ENCODE data around the gene GLYR1. TPM values are rescaled to one million over a fixed set of nuclear protein-coding genes. Genes with fewer than 3 reads are reported as not detected.

Gene GLYR1
- total and polyA plus RNA-seq, 9 of the 15 experiments (the other 6 are each of a cell fraction or from before 2014, with no cell fraction given) = 6.7 to 99.2 (median 60.2) TPM

GRCh38 chr16:4780235-4780634 is 66.9 kb downstream of the GLYR1 start (continued):
- TF ChIP-seq ETV6 (IDR thresholded peaks at IDR 0.05; ENCODE audit: borderline replicate concordance in 1 of 2, low read depth in 2 of 2, low read length in 1 of 2) = no peak
- no peak for TF ChIP-seq ETV6 (CRISPR knock-in tag; IDR thresholded peaks at IDR 0.05; ENCODE audit: borderline replicate concordance)
- no peak for TF ChIP-seq FOXJ3 (CRISPR knock-in tag; IDR thresholded peaks at IDR 0.05)
- no peak for TF ChIP-seq ZNF655 (CRISPR knock-in tag; IDR thresholded peaks at IDR 0.05)
- TF ChIP-seq CREM (IDR thresholded peaks at IDR 0.05; ENCODE audit: low read depth) = peak; percentile 53; the same call in 1 of the 2 replicates
- TF ChIP-seq PRPF4 (IDR thresholded peaks at IDR 0.05; ENCODE audit: insufficient read depth, low read depth, low read length, poor library complexity, severe bottlenecking) = no peak
- no peak for TF ChIP-seq ZNF212 (CRISPR knock-in tag; IDR thresholded peaks at IDR 0.05)
- TF ChIP-seq DLX4 (CRISPR knock-in tag; IDR thresholded peaks at IDR 0.05) = no peak
- no peak for TF ChIP-seq ZBTB33 (CRISPR knock-in tag; IDR thresholded peaks at IDR 0.05)
- no peak for TF ChIP-seq KDM4B (IDR thresholded peaks at IDR 0.05; ENCODE audit: borderline replicate concordance in 2 of 2, low read depth in 1 of 2)
- no peak for TF ChIP-seq ZNF316 (IDR thresholded peaks at IDR 0.05)
- TF ChIP-seq PPARD (CRISPR knock-in tag; IDR thresholded peaks at IDR 0.05) = no peak
- no peak for TF ChIP-seq TEAD2 (tag; IDR thresholded peaks at IDR 0.05)
- TF ChIP-seq RUNX1 (IDR thresholded peaks at IDR 0.05; ENCODE audit: low read depth) = no peak
- no peak for TF ChIP-seq THRB (CRISPR knock-in tag; conservative IDR thresholded peaks at IDR 0.05)
- no peak for TF ChIP-seq ZNF3 (CRISPR knock-in tag; IDR thresholded peaks at IDR 0.05)
- TF ChIP-seq ZNF232 (CRISPR knock-in tag; IDR thresholded peaks at IDR 0.05) = no peak
- no peak for TF ChIP-seq E2F4 (CRISPR knock-in tag; IDR thresholded peaks at IDR 0.05; ENCODE audit: low read depth)
- no peak for TF ChIP-seq ZNF445 (CRISPR knock-in tag; IDR thresholded peaks at IDR 0.05; ENCODE audit: low read depth)
- TF ChIP-seq SMARCB1 (IDR thresholded peaks at IDR 0.05; ENCODE audit: insufficient read length, low read depth) = no peak

Data from K562 (cell line).